Activated B cell treated with CpG ODN at 0.5 μM for 24 hours (primary cell): ENCODE data around the gene TMEM187. TPM values are rescaled to one million over a fixed set of nuclear protein-coding genes. Genes with fewer than 3 reads are reported as not detected.

Source experiments
- ATAC-seq: fragments of 200-7000 bp; cut with Tn5 transposase; one replicate; pipeline ENCODE4 v1.10.0; 2021; ENCODE audit warnings: low read depth, mild to moderate bottlenecking, moderate library complexity
- CTCF ChIA-PET: fragments of 350-600 bp; sonication (Branson Sonifier 250); formaldehyde crosslinking; loops from one replicate; lab custom pipeline; 2021; ENCODE audit warnings: antibody characterized with exemption; lab: Charles Lee
- POLR2A ChIA-PET: fragments of 350-600 bp; sonication (Branson Sonifier 250); formaldehyde crosslinking; loops from one replicate; lab custom pipeline; 2021; ENCODE audit warnings: antibody characterized with exemption; lab: Charles Lee
- DNase-seq: peaks from one replicate; pipeline ENCODE4 v3.0.0; 2022
- H3K27ac Mint-ChIP-seq: one replicate; pipeline ENCODE4 v1.8.0; 2020; ENCODE audit warnings: mixed read lengths
- H3K27me3 Mint-ChIP-seq: one replicate; pipeline ENCODE4 v1.8.0; 2021; ENCODE audit warnings: mixed read lengths
- H3K36me3 Mint-ChIP-seq: one replicate; pipeline ENCODE4 v1.8.0; 2021; ENCODE audit warnings: low read depth, mixed read lengths
- H3K4me1 Mint-ChIP-seq: one replicate; pipeline ENCODE4 v1.8.0; 2021; ENCODE audit warnings: mixed read lengths
- H3K4me3 Mint-ChIP-seq: one replicate; pipeline ENCODE4 v1.8.0; 2020; ENCODE audit warnings: mild to moderate bottlenecking, mixed read lengths
- H3K9me3 Mint-ChIP-seq: one replicate; pipeline ENCODE4 v1.8.0; 2020; ENCODE audit warnings: mixed read lengths
- intact Hi-C: fragments of 100-400 bp; cut with micrococcal nuclease; formaldehyde crosslinking; loops from one replicate; pipeline ENCODE4 v1.15.1; 2024
- total RNA-seq: library from RNA; stranded (reverse); gene quantifications from 2 replicates; pipeline ENCODE4 v1.2.3, GENCODE V29; 2022
- TF ChIP-seq, protein P1 (sequence below): fragments of 200-600 bp; IDR thresholded peaks from one replicate; pipeline ENCODE4 v1.8.0; 2022; ENCODE audit warnings: antibody characterized with exemption, mild to moderate bottlenecking

The TMEM187 gene
- total RNA-seq, 1 donor from 2014 or later: 2.9 TPM

DNA sequence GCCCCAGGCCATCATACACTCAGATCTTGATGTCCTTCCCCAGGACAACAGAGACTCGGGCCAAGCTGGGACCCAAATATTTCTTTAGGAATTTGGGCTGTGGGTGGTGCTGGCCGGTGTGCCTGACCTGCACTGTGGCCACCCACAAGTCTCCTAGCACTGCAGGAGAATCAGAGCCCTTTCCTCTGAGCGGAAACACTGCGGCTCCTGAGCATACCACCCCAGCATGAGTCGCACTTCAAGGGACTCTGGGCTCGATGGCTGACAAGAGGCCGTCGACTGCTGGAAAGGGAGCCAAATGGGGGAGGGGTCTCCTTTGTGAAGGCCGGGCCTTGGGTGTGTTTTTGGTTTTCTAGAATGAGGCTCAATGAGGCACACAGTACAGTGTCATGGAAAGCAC, 60.1 kb downstream of the TMEM187 start:
- peaks cover 54% of the 10 kb centered on the region for H3K36me3 Mint-ChIP-seq
- CTCF ChIA-PET: no interaction called here
- POLR2A ChIA-PET: no interaction called here
- intact Hi-C loops: no loop called here
- peaks cover 8% of the 10 kb centered on the region for H3K4me1 Mint-ChIP-seq
- no peaks in the 10 kb centered on the region for H3K9me3 Mint-ChIP-seq
- no peak overlapping the region for H3K4me3 Mint-ChIP-seq
- DNase-seq: no peak
- no peaks in the 10 kb centered on the region for H3K27me3 Mint-ChIP-seq
- TF ChIP-seq, protein P1, sequence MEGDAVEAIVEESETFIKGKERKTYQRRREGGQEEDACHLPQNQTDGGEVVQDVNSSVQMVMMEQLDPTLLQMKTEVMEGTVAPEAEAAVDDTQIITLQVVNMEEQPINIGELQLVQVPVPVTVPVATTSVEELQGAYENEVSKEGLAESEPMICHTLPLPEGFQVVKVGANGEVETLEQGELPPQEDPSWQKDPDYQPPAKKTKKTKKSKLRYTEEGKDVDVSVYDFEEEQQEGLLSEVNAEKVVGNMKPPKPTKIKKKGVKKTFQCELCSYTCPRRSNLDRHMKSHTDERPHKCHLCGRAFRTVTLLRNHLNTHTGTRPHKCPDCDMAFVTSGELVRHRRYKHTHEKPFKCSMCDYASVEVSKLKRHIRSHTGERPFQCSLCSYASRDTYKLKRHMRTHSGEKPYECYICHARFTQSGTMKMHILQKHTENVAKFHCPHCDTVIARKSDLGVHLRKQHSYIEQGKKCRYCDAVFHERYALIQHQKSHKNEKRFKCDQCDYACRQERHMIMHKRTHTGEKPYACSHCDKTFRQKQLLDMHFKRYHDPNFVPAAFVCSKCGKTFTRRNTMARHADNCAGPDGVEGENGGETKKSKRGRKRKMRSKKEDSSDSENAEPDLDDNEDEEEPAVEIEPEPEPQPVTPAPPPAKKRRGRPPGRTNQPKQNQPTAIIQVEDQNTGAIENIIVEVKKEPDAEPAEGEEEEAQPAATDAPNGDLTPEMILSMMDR: no peak
- H3K27ac Mint-ChIP-seq: no peak overlapping the region
- no peak for ATAC-seq

Other genes with a start within 250 kb of the TMEM187 start
- 90.5 and 90.7 TPM in 2 replicates for gene BCAP31, start 248.4 kb upstream of the TMEM187 start, total RNA-seq
- 2.6 and 2.8 TPM in 2 replicates for gene ABCD1, start 247.9 kb upstream of the TMEM187 start, total RNA-seq
- not detected in 2 replicates for gene PLXNB3, start 208.5 kb upstream of the TMEM187 start, total RNA-seq
- gene SRPK3, start 191.7 kb upstream of the TMEM187 start, total RNA-seq: not detected in 2 replicates
- gene IDH3G, start 178.4 kb upstream of the TMEM187 start, total RNA-seq: 58.5 and 60.3 TPM in 2 replicates
- 160 and 175 TPM in 2 replicates for gene SSR4, start 178.1 kb upstream of the TMEM187 start, total RNA-seq
- gene PDZD4, start 142.2 kb upstream of the TMEM187 start, total RNA-seq: 0.07 TPM in 1 of 2 replicates, not detected in the other
- gene L1CAM, start 86.6 kb upstream of the TMEM187 start, total RNA-seq: 7.3 and 11.0 TPM in 2 replicates
- not detected in 2 replicates for gene AVPR2, start 68.1 kb upstream of the TMEM187 start, total RNA-seq
- gene ARHGAP4, start 46.5 kb upstream of the TMEM187 start, total RNA-seq: 151 and 158 TPM in 2 replicates
- gene NAA10, start 37.7 kb upstream of the TMEM187 start, total RNA-seq: 94.8 and 109 TPM in 2 replicates
- 14.5 and 20.2 TPM in 2 replicates for gene RENBP, start 28.1 kb upstream of the TMEM187 start, total RNA-seq
- gene HCFC1, start 936 bp upstream of the TMEM187 start, total RNA-seq: 72.5 and 79.4 TPM in 2 replicates
- 134 and 146 TPM in 2 replicates for gene IRAK1, start 47.1 kb downstream of the TMEM187 start, total RNA-seq
- gene MECP2, start 125.0 kb downstream of the TMEM187 start, total RNA-seq: 56.8 and 69.0 TPM in 2 replicates
- not detected in 2 replicates for gene OPN1LW, start 171.5 kb downstream of the TMEM187 start, total RNA-seq
- gene OPN1MW, start 209.8 kb downstream of the TMEM187 start, total RNA-seq: not detected in 2 replicates
- not detected in 2 replicates for gene OPN1MW2, start 247.0 kb downstream of the TMEM187 start, total RNA-seq